DOHH2 (cell line): Measurements from ENCODE around the gene PPP1R14B.

Source experiments
- EZH2phosphoT487 ChIP-seq: fragments of 200-600 bp; sonication (generic); IDR thresholded peaks from 2 replicates; pipeline ENCODE4 v1.6.1; 2017; ENCODE audit warnings: borderline replicate concordance, mild to moderate bottlenecking, antibody characterized with exemption, low read length, moderate library complexity, mixed read lengths
- TF ChIP-seq, protein P1 (sequence below): fragments of 200-600 bp; sonication (generic); IDR thresholded peaks from one replicate; pipeline ENCODE4 v1.5.1; 2014; ENCODE audit warnings: antibody characterized with exemption, mild to moderate bottlenecking, low read depth, low read length; ENCODE audit not compliant: poor library complexity, severe bottlenecking

DNA sequence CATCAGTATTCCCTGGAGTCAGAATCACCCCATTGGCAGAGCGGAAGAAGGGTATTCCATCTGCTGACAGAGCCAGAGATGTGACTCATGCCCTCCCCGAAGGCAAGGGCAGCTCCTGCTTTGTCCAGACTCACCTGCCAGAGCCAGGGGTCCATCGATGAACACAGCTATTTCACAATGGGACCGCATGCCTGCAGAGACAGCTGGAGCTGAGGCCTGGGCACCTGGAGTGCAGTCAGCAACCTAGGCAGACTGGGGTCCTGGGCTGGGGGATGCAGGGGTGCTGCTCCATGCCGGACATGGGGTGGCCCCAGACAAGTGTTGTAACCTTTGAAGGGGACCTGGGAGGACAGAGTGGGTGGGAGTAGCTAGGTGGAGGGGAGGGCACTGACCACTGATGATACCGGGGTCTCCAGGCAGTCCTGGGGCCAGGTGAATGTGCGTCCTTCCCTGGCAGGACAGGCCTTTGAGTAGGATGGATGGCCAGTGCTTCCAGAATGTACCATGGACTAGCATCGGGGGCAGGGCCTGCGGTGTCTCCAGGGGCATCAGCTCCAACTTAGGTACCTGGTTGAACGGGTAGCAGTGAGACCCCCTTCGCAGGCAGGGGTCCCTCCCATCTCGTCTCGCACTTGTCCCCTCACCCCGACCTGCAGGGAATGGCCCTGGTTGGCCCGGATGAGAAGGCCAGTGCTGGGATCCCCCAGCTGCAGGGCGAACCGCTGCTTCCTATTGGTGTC, 22.4 kb downstream of the PPP1R14B start:
- TF ChIP-seq, protein P1, sequence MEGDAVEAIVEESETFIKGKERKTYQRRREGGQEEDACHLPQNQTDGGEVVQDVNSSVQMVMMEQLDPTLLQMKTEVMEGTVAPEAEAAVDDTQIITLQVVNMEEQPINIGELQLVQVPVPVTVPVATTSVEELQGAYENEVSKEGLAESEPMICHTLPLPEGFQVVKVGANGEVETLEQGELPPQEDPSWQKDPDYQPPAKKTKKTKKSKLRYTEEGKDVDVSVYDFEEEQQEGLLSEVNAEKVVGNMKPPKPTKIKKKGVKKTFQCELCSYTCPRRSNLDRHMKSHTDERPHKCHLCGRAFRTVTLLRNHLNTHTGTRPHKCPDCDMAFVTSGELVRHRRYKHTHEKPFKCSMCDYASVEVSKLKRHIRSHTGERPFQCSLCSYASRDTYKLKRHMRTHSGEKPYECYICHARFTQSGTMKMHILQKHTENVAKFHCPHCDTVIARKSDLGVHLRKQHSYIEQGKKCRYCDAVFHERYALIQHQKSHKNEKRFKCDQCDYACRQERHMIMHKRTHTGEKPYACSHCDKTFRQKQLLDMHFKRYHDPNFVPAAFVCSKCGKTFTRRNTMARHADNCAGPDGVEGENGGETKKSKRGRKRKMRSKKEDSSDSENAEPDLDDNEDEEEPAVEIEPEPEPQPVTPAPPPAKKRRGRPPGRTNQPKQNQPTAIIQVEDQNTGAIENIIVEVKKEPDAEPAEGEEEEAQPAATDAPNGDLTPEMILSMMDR: no peak
- TF ChIP-seq EZH2phosphoT487: no peak
